ENCODE data around the gene NAALADL2.
"Not testable (repeated sequence)": the region's sequence is repeated elsewhere in the genome, so short reads cannot be mapped to it uniquely, and the experiment has no call there.

NAALADL2 gene

GRCh38 chr3:175485436-175485835, 626.3 kb downstream of the NAALADL2 start:
- DNase-seq (ENCODE audit: low spot score): no peak

- DNase-seq (ENCODE audit: low spot score): no peak
Measured at GRCh38 chr3:175486255-175486654, 627.1 kb downstream of the NAALADL2 start.

DNA sequence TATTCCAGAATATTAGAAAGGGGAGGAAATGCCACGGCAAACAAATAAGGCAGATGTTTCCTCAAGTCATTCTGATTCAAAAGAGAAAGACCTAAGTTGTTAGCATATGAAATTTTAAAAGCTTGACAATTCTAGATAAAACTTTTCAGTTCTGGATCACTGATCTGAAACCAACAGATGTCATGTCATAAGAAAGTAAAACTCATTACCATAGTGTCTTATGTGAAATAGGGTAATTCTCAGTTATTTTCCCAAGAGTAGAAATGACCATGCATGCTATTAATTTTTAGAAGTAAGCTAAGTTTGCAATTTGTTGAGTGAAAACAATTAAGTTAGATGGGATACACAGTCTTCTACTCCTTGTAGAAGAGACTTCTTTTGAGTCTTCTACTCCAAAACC, 630.3 kb downstream of the NAALADL2 start:
- no peak for DNase-seq (ENCODE audit: low spot score)

- DNase-seq (ENCODE audit: low spot score): no peak
Measured at GRCh38 chr3:175493301-175493700, 634.2 kb downstream of the NAALADL2 start.

DNA sequence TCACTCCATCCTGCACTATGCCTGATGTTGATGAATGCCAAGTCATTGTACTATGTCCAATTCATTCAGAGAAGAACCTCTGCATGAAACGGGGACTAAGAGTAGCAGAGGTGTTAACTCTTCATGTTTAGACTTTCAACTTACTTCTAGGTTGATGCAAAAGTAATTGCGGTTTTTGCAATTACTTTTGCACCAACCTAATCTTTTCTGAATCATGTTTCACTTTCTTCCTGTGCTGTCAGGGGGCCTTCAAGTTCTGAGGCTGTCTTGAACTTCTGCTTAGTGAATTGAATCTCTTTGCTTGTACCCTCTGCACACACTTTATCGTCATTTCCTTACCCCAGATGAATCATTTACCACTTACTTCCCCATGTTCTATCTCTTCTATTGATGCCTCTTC, 636.2 kb downstream of the NAALADL2 start:
- no peak for DNase-seq (ENCODE audit: low spot score)

- DNase-seq (ENCODE audit: low spot score): no peak
Measured at GRCh38 chr3:175502155-175502554, 643.0 kb downstream of the NAALADL2 start.

GRCh38 chr3:175511219-175511785, 652.2 kb downstream of the NAALADL2 start:
- DNase-seq (ENCODE audit: low spot score): no peak

DNA sequence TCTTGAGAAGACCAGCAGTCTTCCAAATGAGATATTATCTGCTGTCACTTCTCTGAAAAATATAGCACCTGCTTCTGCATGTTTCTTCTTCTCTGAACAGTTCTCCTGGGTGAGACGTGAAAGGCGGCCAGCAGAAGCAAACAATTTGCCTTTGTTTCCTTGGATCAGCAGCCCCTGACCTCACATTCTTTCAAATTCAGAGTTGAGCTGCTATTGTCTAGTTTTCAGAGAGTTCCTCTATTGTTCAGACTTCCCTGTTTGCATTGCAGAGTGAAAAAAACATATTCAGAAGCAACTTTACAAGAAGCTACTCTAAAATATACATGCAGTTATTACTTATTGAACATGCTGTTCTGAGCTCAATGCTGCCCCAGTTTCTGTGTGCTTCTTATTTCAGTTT, 653.6 kb downstream of the NAALADL2 start:
- no peak for DNase-seq (ENCODE audit: low spot score)

- no peak for DNase-seq (ENCODE audit: low spot score)
Measured at GRCh38 chr3:175518459-175518858, 659.3 kb downstream of the NAALADL2 start.

DNA sequence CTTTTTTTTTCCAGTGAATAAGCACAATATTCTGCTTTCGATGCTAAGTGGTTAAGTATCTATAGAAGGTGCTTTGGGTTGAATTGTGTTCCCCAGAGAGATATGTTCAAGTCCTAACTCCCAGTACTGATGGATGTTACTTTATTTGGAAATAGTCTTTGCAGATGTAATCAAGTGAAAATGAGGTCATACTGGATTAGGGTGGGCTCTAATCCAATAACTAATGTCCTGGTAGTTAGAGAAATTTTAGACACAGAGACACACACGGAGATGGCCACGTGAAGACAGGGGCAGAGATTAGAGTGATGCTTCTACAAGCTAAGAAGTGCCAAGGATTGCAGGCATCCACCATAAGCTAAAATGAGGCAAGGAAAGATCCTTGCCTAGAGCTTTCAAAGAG, 662.3 kb downstream of the NAALADL2 start:
- DNase-seq (ENCODE audit: low spot score): no peak

- no peak for DNase-seq (ENCODE audit: low spot score)
Measured at GRCh38 chr3:175526191-175526590, 667.1 kb downstream of the NAALADL2 start.

DNA sequence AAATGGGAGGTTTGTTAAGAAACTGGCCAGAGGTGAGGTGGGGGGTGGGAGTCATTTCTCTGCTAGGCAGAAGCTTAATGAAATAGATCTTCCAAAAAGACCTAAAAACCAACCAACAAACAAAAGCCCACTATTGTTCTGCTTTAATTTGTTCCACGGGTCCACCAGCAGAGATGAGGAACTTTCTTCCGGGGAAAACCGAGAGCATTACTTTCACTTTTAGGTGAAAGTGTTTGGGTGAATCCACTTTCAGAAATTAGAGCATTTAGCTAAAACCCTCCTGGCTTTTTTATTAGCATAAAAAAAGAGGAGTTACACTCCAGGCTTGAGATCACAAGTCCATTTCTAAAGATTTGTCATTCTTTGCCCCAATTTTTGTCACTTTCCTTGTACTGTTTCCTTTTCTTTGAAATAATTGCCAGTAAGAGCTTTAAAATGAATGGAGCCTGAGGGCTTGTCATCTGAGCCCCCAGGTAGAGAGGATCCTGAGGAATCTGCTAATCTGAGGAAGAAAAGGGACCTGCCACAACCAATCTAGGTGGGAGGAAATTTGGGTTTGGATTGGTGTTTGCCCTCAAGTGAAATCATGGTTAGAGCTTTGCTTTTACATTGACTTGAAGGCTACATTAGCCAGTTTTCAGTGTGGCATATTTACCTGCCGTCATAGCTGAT, 667.6 kb downstream of the NAALADL2 start:
- DNase-seq (ENCODE audit: low spot score): no peak

- DNase-seq (ENCODE audit: low spot score): not testable (repeated sequence)
Measured at GRCh38 chr3:175528693-175529092, 669.6 kb downstream of the NAALADL2 start.

- no peak for DNase-seq (ENCODE audit: low spot score)
Measured at GRCh38 chr3:175535351-175535750, 676.2 kb downstream of the NAALADL2 start.

GRCh38 chr3:175546115-175546514, 687.0 kb downstream of the NAALADL2 start:
- DNase-seq (ENCODE audit: low spot score): no peak

DNA sequence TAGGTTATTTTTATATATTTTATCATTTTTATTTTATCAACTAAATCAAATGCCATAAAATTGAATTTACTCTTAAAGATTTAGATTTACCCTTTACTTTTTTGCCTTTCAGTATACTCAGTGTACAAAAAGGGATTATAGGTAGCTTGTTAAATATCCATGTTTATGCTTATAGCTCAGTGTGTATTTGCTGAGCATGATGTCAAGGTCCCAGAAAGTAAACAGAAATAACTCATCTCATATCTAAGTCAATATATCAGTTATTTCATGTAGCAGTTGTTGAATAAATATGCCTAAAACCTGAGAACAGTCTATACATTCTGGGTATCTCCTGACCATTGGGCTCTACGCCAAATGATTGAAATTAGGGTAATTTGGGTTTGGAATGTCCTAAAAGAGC, 693.8 kb downstream of the NAALADL2 start:
- no peak for DNase-seq (ENCODE audit: low spot score)

- no peak for DNase-seq (ENCODE audit: low spot score)
Measured at GRCh38 chr3:175554801-175555200, 695.7 kb downstream of the NAALADL2 start.

DNA sequence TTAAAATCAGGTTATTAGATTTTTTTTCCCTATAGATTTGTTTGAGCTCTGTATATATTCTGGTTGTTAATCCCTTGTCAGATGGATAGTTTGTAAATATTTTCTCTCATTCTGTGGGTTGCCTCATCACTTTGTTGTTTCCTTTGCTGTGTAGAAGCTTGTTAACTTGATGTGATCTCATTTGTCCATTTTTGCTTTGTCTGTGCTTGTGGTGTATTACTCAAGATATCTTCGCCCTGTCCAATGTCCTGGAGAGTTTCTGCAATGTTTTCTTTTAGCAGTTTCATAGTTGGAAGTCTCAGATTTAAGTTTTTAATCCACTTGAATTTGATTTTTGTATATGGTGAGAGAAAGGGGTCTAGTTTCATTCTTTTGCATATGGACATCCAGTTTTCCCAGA, 699.1 kb downstream of the NAALADL2 start:
- DNase-seq (ENCODE audit: low spot score): no peak

- no peak for DNase-seq (ENCODE audit: low spot score)
Measured at GRCh38 chr3:175564363-175564762, 705.2 kb downstream of the NAALADL2 start.

- no peak for DNase-seq (ENCODE audit: low spot score)
Measured at GRCh38 chr3:175571096-175571495, 712.0 kb downstream of the NAALADL2 start.

DNA sequence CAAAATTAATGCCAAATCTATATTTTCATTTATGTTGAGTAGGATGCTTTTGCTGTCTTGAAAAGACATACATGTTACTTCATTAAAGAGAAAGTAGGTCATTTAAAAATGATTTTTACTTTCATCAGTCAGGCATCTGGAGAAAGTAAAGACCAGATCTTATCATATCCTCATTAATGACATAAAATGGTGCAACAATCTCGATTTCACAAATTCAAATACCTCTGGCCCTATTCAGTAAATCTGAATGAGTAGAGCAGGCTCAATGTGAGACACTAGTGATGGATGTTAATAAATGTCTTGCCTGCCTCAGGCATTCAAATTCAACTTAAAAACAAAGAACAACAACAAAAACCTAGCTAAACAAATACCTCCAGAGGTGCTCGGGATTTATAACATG, 714.1 kb downstream of the NAALADL2 start:
- no peak for DNase-seq (ENCODE audit: low spot score)

DNA sequence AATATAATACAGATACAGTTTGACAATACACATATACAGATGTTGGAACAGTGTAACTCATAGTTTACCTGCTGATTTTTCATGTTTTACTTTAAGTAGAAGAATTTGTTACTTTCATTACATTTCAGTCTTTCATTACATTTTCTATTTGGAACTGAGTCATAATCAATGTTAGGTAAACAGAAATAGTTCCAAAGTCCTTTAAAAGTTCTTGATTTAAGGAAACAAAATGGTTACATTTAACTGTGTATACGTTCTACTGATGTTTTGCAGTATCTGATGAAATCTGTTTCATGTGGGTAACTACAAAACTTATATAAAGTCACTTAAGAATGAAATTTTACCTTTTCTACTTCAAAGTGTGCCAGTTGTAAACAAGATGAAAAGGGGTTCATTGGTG, 721.2 kb downstream of the NAALADL2 start:
- no peak for DNase-seq (ENCODE audit: low spot score)

DNA sequence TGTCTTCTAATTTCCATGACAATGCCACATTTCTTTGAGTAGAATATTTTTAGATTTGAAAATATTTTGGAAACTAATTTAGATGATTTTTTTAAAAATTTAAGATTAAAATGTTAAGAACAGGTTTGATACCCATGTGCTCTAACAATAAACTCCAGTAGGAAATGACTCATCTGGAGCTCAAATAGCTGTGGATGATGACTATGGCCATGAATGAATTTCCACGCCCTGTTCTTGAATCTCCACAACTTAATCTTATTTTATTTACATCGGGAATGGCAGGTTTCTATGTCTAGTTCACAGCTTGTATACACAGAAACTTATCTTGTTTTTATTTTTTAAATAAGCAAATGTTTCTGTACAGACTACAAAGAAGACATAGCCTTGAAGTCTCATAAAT, 726.8 kb downstream of the NAALADL2 start:
- DNase-seq (ENCODE audit: low spot score): peak; percentile 3

DNA sequence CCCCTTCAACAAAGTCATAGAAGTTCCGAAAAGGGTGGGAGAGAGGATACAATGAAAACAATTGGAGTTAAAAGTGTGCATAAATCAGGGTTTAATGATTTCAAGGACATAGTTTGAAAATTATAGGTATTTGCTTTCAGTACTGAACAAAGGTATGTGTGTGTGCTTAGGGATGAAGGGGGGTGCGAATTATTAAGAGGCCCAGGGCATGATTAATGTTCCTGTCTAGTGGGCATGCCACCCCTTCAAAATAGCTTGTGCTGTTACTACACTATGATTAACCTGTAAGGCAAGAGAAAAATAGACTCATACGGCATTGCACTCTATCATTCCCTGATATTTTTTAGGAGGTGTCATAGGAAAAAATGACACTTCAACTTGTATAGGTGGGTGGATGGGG, 731.6 kb downstream of the NAALADL2 start:
- DNase-seq (ENCODE audit: low spot score): no peak
